T-helper 1 cell treated with Interleukin-12 subunit alpha and Interleukin-12 subunit beta and Interleukin-4 antibody, amounts not matched to agents 30 μg/mL and 1 μg/mL, for 36 hours (primary cell): ENCODE results near the gene PLEKHF1.
A peak's percentile ranks its signal among the peaks of the same experiment; 100 is the strongest.
"Not testable (repeated sequence)": the region's sequence is repeated elsewhere in the genome, so short reads cannot be mapped to it uniquely, and the experiment has no call there.

Experiments
- H3K27ac Mint-ChIP-seq: one replicate; pipeline ENCODE4 v1.8.0; 2021; ENCODE audit warnings: mild to moderate bottlenecking, mixed read lengths
- H3K27me3 Mint-ChIP-seq: one replicate; pipeline ENCODE4 v1.8.0; 2021; ENCODE audit warnings: low read depth, mixed read lengths
- H3K36me3 Mint-ChIP-seq: one replicate; pipeline ENCODE4 v1.8.0; 2021; ENCODE audit warnings: low read depth, mixed read lengths
- H3K4me1 Mint-ChIP-seq: one replicate; pipeline ENCODE4 v1.8.0; 2021; ENCODE audit warnings: low read depth, mixed read lengths
- H3K4me3 Mint-ChIP-seq: one replicate; pipeline ENCODE4 v1.8.0; 2021; ENCODE audit warnings: mild to moderate bottlenecking, moderate library complexity, mixed read lengths
- H3K9me3 Mint-ChIP-seq: one replicate; pipeline ENCODE4 v1.8.0; 2021; ENCODE audit warnings: mixed read lengths

Gene PLEKHF1, protein sequence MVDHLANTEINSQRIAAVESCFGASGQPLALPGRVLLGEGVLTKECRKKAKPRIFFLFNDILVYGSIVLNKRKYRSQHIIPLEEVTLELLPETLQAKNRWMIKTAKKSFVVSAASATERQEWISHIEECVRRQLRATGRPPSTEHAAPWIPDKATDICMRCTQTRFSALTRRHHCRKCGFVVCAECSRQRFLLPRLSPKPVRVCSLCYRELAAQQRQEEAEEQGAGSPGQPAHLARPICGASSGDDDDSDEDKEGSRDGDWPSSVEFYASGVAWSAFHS

DNA sequence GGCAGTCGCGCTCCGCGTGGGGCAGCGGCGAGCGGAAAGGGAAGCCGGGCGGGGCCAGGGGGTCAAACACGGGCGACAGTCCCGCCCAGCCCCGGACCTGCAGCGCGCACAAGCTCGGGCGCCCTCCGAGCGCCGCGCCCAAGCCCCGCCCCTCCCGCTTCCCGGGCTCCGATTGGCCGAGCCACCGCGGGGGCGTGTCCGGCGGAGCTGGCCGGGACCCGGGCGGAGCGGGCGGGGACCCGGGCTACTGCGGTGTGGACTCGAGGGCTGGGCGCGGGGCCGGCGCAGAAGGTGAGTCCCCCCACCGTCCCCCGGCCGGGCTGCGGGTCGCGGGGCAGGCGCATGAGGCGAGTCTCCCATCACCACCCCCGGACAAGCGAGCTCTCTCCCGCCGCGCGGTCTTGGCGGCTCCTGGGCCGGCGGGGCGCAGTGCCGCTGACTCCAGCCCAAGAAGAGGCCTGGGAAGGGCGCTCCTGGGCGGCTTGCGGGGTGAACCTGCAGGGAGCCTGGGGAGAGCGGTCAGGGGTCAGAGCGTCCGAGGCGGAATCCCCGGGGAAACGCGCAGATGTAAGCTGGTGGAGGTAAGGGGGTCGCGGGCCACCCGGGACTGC is at the start of gene PLEKHF1:
Gene PLEKHF1, plus strand, starts transcription at position 247 of the 611 bp plus-strand sequence. CDS start 8,379 bp downstream, outside the sequence.
- Mint-ChIP-seq H3K4me1 (peaks cover 57% of the 10 kb centered on the region), H3K27ac (peak within 1 kb of the TSS; percentile 84), H3K9me3 (no peaks in the 10 kb centered on the region), H3K36me3 (peaks cover 25% of the 10 kb centered on the region), H3K4me3 (peak within 1 kb of the TSS; percentile 89), H3K27me3 (no peaks in the 10 kb centered on the region)

DNA sequence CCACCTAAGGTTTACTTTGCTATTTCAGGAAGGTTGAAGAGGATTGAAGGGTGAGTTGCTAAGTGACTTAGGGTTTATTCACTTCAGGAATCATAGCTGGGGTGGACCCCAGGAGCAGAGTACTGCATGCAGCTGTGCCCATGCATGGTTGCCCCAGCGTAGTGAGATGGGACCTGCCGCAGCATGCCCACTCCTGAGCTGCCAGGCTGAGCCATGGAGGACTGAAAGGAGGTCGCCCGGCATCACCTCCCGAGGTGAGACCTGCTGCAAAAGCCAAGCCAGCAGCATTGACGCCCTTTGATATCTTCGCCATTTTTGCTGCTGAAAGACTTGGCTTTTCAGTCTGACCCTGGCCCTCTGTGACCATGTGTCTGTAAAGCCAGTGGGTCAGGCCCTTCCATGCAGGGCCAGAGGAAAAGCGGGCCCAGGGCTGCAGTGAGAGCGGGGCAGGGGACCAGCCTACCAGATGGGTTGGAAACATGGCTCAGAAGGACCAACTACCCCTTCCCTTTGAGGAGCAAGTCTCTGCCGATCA is 49.3 kb upstream of the PLEKHF1 start:
- Mint-ChIP-seq H3K9me3 (no peaks in the 10 kb centered on the region), H3K27me3 (no peaks in the 10 kb centered on the region), H3K4me3 (no peak overlapping the region), H3K27ac (no peak overlapping the region), H3K36me3 (peaks cover 36% of the 10 kb centered on the region), H3K4me1 (peaks cover 12% of the 10 kb centered on the region)

DNA sequence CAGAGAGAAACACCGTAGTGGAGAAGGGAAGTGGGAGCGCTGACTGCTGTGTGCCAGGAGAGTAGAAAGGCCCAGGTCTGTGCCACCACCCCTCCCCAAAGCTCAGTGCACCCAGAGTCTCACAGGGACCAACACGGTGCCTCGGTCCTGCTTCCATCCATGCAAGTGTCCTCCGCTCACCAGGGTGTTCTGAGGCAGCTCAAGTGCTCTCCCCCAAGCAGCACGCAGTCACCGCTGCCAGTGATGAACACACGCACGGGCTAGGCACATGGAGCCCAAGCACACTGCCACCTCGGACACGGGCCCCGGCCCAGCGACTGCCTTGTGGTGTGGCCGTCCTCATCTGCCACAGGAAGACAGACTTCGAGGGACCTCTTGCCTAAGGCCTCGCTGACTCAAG is 48.7 kb upstream of the PLEKHF1 start:
- Mint-ChIP-seq H3K36me3 (peaks cover 35% of the 10 kb centered on the region), H3K27ac (no peak overlapping the region), H3K4me1 (peaks cover 17% of the 10 kb centered on the region), H3K27me3 (no peaks in the 10 kb centered on the region), H3K4me3 (no peak overlapping the region), H3K9me3 (no peaks in the 10 kb centered on the region)

DNA sequence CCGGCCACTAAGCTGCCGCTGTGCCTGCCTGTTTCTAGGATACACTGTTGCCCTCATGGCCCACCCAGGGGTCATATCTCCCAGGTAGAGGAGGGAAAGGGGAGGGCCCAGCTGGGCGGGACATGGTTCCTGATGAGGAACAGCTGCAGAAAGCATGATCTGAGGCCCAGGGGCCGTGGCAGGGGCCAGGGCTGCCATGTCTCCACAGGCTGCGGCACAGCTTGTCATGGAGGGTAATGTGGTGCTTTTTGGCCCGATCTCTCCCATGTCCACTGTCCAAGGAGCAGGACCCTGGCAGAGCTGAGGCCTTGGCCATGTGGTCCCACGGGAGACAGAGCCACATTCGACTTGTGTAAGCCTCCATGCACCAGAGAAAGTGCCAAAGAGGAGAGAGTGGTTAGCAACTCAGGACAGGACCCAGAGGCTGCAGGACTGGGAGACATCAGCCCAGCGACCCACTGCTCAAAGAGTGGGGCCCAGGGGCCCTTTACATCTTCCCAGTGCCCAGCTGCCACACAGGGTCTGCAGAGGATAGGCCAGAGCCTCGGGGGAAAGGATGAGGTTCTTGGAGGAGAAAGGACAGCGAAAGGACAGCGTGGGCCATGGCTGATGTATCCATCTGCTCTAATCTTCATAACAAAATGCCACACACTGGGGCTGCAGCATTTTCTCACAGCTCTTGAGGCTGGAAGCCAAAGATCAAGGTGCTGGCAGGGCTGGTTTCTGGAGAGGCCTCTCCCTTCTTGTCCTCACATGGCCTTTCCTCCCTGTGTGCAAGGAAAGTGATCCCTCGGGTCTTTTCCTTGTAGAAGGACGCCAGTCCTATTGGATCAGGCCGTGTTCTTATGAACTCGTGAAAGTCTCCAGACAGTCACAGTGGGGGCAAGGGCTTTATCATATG is 47.6 kb upstream of the PLEKHF1 start:
- Mint-ChIP-seq H3K27me3 (no peaks in the 10 kb centered on the region), H3K4me1 (peaks cover 25% of the 10 kb centered on the region), H3K9me3 (no peaks in the 10 kb centered on the region), H3K4me3 (no peak overlapping the region), H3K36me3 (peaks cover 29% of the 10 kb centered on the region), H3K27ac (no peak overlapping the region)

DNA sequence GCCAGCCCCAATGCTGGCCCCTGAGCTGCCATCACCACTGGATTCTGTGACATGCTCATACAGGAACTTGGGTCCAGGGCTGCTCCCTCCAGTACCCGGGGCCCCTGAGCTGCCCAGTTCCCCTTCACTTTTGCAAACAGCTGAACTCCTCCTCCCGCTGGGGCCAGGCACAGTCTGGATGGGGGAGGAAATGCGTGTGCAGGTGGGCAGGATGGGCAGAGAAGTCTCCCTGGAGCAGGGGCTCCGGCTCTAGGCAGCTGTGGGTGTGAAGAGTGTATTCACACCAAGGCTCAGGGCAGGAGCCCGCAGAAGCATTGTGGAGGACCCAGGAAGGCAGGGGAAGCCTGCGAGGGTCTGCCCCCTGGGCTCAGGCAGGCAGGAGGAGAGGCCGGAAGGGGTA is 46.8 kb upstream of the PLEKHF1 start:
- Mint-ChIP-seq H3K27me3 (no peaks in the 10 kb centered on the region), H3K27ac (no peak overlapping the region)

DNA sequence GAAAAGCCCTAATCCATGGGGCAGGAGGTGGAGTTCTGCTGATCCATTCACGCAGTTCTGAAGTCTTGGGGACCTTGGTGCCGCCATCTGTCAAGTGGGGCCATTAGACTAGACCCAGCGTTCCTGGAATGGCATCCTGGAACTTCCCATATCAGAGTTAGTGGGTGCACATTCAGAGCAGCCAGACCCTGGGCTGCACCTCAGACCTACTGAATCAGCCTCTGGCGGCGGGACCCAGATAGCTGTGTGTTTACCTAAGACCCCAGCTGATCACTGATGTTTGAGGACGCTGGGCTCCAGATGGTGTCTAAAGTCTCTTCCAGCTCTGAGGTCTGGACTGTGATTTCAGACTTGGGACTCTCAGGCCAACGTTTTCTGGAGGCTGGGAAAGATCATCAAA is 46.4 kb upstream of the PLEKHF1 start:
- Mint-ChIP-seq H3K27ac (no peak overlapping the region), H3K4me3 (no peak overlapping the region), H3K4me1 (peaks cover 34% of the 10 kb centered on the region), H3K9me3 (no peaks in the 10 kb centered on the region), H3K27me3 (no peaks in the 10 kb centered on the region), H3K36me3 (peaks cover 18% of the 10 kb centered on the region)

More for the DNA sequence above, 46.8 kb upstream of the PLEKHF1 start:
- H3K4me1 Mint-ChIP-seq = peaks cover 29% of the 10 kb centered on the region
- no peaks in the 10 kb centered on the region for H3K9me3 Mint-ChIP-seq
- H3K36me3 Mint-ChIP-seq = peaks cover 21% of the 10 kb centered on the region
- no peak overlapping the region for H3K4me3 Mint-ChIP-seq

DNA sequence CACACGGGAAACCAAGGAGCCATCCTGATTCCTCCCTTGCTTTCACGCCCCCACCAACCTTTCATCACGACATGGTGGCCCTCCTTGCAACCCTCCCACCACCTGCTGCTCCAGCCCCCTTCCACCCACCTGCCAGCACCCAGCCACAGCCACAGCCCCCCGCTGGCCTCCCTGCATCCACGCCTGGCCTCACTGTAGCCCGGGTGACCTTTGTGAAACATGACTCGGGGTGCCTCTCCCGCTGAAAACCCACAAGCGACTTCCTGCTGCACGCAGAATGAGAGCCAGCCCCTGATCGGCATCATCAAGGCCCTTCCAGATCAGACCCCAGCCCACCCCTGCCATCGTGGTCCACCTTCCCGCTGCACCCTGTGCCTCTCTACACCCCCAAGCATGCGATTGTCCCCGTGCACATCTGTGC is 44.3 kb upstream of the PLEKHF1 start:
- Mint-ChIP-seq H3K4me3 (peak overlapping the region; percentile 61), H3K4me1 (peaks cover 39% of the 10 kb centered on the region), H3K27ac (peak overlapping the region; percentile 43), H3K9me3 (no peaks in the 10 kb centered on the region), H3K27me3 (no peaks in the 10 kb centered on the region), H3K36me3 (peaks cover 4% of the 10 kb centered on the region)

DNA sequence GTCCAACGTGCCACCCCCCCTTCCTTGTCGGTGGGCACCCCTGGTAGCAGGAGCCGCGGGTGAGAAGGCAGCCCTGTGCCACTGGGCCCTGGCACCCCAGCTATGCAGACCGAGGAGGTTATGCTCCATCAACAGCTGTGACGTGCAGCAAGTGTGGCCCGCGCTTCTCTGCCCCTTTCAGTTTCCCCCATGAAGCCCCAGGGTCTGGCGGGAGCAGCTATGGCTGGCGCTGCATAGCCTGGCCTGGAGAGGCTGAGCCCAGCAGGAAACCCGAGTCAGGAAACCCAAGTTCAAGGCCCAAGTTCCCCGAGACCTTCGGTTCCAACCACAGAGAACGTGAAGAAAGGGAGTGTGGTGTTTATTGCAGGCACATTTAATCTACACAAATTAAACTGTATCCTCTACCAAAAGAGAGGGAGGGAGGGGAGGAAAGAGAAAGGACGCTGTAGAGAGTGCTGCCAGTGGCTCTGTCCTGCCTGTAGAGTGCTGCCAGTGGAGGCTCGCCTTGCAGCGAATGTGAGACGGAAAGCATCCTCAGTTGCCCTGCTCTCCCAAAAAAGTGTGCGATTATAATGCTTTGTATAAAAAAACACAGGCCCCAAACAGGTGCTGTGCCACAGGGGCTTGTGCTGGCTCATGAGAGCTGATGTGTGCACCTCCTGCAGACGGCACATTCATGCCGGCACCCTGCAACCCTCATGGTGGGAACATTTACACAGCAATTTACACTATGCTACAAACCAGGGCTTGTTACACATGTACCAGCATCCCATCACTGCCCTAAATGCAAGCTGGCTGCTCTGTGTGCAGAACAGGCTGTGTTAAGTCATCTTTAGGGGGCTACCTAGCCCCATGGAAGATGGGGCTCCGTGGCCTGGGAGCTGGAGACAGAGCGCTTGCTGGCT is 42.8 kb upstream of the PLEKHF1 start:
- no peaks in the 10 kb centered on the region for H3K27me3 Mint-ChIP-seq
- H3K4me1 Mint-ChIP-seq = peaks cover 39% of the 10 kb centered on the region
- peak overlapping the region; percentile 83 for H3K27ac Mint-ChIP-seq
- H3K36me3 Mint-ChIP-seq = no peaks in the 10 kb centered on the region
- H3K4me3 Mint-ChIP-seq = peak overlapping the region; percentile 50
- no peaks in the 10 kb centered on the region for H3K9me3 Mint-ChIP-seq

DNA sequence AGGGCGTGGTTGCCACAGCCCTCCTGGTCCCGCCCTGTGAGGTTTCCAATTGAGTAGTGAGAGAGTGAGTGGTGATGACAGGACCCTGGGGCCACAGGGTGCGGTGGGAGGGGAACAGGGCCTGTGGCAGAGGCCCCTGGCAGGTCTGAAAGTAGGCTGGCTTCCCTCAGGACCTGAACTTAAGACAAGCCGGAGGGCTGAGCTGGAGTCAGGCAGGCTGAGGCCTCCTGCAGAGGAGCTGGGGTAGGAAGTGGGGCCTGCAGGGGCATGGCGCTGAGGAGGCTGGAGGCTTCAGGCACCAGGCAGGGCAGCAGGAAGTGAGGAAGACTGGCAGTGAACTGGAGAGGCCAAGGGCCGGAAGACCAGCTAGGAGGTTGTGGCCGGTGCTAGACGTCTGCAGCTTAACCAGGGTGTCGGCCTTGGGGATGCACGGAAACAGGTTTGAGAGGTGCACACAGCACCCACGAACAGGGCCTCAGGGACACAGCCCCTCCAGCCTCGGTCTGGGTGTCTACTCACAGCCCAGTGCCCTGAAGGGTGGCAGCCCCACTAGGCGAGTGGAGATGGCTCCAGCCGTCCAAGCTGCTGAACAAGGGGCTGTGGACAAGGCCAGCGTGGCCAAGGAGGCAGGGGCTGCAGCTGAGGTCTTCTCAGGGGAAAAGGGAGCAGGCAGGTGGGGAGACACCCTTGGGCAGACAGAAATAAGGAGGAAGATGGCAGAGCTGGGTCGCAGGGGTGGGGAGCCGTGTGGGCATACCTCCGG is 41.4 kb upstream of the PLEKHF1 start:
- H3K36me3 Mint-ChIP-seq = no peaks in the 10 kb centered on the region
- H3K4me3 Mint-ChIP-seq = peak overlapping the region; percentile 71
- H3K4me1 Mint-ChIP-seq = peaks cover 39% of the 10 kb centered on the region
- H3K27ac Mint-ChIP-seq = peak overlapping the region; percentile 73
- H3K9me3 Mint-ChIP-seq = no peaks in the 10 kb centered on the region
- no peaks in the 10 kb centered on the region for H3K27me3 Mint-ChIP-seq

DNA sequence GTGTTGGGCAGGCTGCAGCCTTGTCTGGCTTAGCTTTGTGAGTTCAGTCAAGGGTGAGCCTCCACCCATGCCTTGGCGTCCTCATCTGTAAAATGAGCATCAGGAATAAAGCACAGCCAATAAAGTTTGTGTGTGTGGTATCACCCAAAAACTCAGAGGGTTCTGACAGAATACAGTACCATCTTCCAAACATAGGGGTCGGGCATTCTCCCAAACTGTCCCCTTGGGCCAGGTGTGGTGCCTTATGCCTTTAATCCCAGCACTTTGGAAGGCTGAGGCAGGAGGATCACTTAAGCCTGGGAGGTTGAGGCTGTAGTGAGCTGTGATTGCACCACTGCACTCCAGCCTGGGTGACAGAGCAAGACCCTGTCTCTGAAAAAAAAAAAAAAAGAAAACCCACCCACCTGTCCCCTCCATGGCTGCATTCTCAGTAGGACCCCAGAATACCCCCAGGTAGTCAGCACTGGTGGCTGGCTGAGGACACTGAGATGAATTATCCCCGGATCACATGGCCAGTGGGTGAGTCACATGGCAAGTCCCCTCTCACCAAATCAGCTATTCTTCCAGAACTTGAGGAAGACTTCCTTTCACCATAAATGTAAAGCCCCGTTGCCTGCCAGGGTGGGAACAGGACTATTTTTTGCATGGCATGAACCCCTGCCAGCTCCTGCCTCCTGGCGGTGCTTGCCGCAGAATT is 40.6 kb upstream of the PLEKHF1 start:
- peak overlapping the region; percentile 73 for H3K27ac Mint-ChIP-seq
- H3K4me3 Mint-ChIP-seq = peak overlapping the region; percentile 71

DNA sequence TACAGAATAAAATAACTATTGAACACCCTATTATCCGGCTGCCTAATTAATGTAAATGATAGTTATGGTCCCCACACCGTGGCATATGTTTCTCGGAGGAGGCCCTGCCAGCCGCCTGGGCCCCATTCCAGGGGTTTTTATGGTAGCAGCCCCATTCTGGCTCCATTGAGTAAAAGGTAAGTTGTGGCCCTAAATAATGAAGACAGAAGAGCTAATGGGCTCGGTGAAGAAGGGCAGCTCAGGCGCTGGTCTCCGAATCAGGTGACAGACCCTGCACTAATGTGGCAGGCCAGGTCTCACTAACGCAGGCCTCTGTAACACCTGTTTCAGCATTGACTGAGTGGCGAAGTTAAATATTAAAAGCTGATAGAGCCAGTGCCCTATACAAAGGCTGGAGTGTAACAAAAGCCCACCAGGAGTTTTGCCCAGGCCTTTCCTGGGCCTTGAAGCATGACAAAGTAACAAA is 40.0 kb upstream of the PLEKHF1 start:
- no peaks in the 10 kb centered on the region for H3K9me3 Mint-ChIP-seq
- H3K4me3 Mint-ChIP-seq = no peak overlapping the region
- no peak overlapping the region for H3K27ac Mint-ChIP-seq
- H3K36me3 Mint-ChIP-seq = no peaks in the 10 kb centered on the region
- H3K27me3 Mint-ChIP-seq = no peaks in the 10 kb centered on the region
- H3K4me1 Mint-ChIP-seq = peaks cover 39% of the 10 kb centered on the region

More for the DNA sequence above, 40.6 kb upstream of the PLEKHF1 start:
- Mint-ChIP-seq H3K4me1 (peaks cover 39% of the 10 kb centered on the region), H3K36me3 (no peaks in the 10 kb centered on the region), H3K27me3 (no peaks in the 10 kb centered on the region), H3K9me3 (no peaks in the 10 kb centered on the region)

DNA sequence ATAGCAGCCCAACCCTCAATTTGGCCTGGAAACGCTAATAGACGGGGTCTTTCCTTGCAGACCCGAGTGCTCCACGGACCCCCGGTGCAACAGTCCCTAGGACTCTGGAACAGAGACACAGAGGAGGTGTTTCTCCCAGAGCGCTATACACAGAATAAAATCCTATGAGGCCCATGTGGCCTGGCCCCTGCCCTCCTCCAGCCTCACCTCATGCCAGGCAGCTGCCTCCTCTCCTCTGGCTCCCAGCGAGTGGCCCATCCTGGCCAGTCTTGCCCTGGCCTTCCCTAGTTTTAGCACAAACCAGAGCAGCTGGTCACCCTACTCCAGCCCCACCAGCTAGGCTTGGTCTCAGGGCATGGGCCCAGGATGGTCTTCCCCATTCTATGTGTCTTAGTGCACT is 38.9 kb upstream of the PLEKHF1 start:
- H3K27ac Mint-ChIP-seq = no peak overlapping the region
- no peaks in the 10 kb centered on the region for H3K36me3 Mint-ChIP-seq
- peaks cover 27% of the 10 kb centered on the region for H3K4me1 Mint-ChIP-seq
- H3K9me3 Mint-ChIP-seq = no peaks in the 10 kb centered on the region
- no peaks in the 10 kb centered on the region for H3K27me3 Mint-ChIP-seq
- H3K4me3 Mint-ChIP-seq = no peak overlapping the region

DNA sequence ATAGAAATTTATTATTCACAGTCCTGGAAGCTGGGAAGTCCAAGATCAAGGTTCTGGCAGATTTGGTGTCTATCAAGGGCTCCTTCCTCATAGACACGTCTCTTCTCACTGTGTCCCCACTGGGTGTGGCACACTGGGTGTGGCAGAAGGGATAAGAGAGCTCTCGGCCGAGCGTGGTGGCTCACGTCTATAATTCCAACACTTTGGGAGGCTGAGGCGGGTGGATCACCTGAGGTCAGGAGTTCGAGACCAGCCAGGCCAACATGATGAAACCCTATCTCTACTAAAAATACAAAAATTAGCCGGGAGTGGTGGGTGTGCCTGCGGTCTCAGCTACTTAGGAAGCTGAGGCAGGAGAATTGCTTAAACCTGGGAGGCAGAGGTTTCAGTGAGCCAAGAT is 38.4 kb upstream of the PLEKHF1 start:
- not testable (repeated sequence) for H3K4me3 Mint-ChIP-seq, H3K36me3 Mint-ChIP-seq, H3K27ac Mint-ChIP-seq, H3K9me3 Mint-ChIP-seq, H3K27me3 Mint-ChIP-seq
- H3K4me1 Mint-ChIP-seq = peaks cover 25% of the 10 kb centered on the region
